BLaER1 treated with 17β-estradiol and CSF1 and Interleukin-3, amounts not matched to agents 10 nM and 100 nM (cell line): ENCODE data around the gene MYBPC3.

Experiments used
- H3K27ac ChIP-seq, 11 experiments: shearing (Covaris generic); formaldehyde crosslinking; 2 replicates each; pipeline ENCODE4 v1.8.1; 2022
- H3K27me3 ChIP-seq, 11 experiments: shearing (Covaris generic); formaldehyde crosslinking; 2 replicates each; pipeline ENCODE4 v1.8.1; 2022
- H3K36me3 ChIP-seq, 11 experiments: shearing (Covaris generic); formaldehyde crosslinking; 2 replicates each; pipeline ENCODE4 v1.8.1; 2022
- H3K4me1 ChIP-seq, 10 experiments: shearing (Covaris generic); formaldehyde crosslinking; 2 replicates each; pipeline ENCODE4 v1.8.1; 2022
- H3K4me2 ChIP-seq, 11 experiments: shearing (Covaris generic); formaldehyde crosslinking; 2 replicates each; pipeline ENCODE4 v1.8.1; 2022
- H3K4me3 ChIP-seq, 10 experiments: shearing (Covaris generic); formaldehyde crosslinking; 2 replicates each; pipeline ENCODE4 v1.8.1; 2022
- H3K9ac ChIP-seq, 11 experiments: shearing (Covaris generic); formaldehyde crosslinking; 2 replicates each; pipeline ENCODE4 v1.8.1; 2022
- H3K9me3 ChIP-seq, 11 experiments: shearing (Covaris generic); formaldehyde crosslinking; replicated peaks in 1 of 11; 2 replicates each; pipeline ENCODE4 v1.8.1; 2022
- H4K20me1 ChIP-seq, 11 experiments: shearing (Covaris generic); formaldehyde crosslinking; 2 replicates each; pipeline ENCODE4 v1.8.1; 2022
- Cebpa-rat ChIP-seq, 11 experiments: shearing (Covaris generic); IDR thresholded peaks; 2 replicates each; pipeline ENCODE4 v1.8.1; 2022

Gene MYBPC3

DNA sequence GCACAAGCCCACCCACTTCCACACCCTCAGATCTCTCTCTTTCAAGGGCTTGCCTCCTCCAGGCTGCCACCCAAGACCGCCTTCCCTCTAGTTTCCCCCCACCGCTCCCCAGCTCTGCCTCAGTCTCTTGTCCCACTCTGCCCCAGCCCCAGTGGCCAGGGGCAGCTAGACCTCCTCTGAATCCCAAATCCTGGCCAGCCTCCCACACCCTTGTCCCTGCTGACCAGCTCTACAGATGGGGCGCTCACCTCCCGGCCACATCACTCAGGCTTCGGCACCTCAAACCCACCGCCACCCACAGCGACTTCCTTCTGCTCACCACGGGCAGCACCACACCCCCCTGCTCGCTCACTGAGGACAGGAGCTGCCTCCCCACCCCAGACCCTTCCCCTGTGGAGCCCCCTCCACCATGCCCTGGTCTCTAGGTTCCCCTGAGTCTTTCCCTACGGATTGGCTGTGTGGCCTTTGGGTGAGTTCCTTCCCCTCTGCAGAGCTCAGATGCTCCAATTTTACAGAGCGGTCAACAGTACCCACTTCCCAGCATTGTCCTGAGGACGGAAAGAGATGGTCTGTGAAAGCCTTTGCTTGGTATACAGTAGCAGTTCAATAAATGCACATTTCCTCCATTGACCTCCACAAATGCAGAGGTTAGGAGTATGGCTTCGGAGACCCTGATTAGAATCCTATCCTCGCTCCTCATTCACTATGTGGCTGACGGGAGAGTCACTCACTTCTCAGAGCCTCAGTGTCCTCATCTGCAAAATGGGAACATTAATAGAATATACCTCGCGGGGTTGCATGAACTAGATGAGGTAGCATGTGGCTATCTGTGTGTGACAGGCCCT lies 37.3 kb upstream of the MYBPC3 start:
- Histone ChIP-seq H3K9ac (peak overlapping the region; percentile 45 to 100 (median 99); a peak in 20 of 22 replicates), H3K27ac (peak overlapping the region; percentile 98 to 100 (median 100)), H4K20me1 (no peaks in the 10 kb centered on the region), H3K27me3 (no peaks in the 10 kb centered on the region), H3K4me1 (peaks cover 49 to 94% (median 77%) of the 10 kb centered on the region in 10 experiments), H3K4me3 (peak overlapping the region in 1 of 10 experiments; percentile 22; a peak in 4 of 20 replicates), H3K4me2 (peak overlapping the region; percentile 23 to 97 (median 90); a peak in 20 of 22 replicates), H3K9me3 (no peaks in the 10 kb centered on the region), H3K36me3 (peaks cover 0 to 16% (median 0%) of the 10 kb centered on the region in 11 experiments; a peak in 5 of 22 replicates)
- TF ChIP-seq Cebpa-rat (IDR thresholded peaks at IDR 0.05) = no peak

DNA sequence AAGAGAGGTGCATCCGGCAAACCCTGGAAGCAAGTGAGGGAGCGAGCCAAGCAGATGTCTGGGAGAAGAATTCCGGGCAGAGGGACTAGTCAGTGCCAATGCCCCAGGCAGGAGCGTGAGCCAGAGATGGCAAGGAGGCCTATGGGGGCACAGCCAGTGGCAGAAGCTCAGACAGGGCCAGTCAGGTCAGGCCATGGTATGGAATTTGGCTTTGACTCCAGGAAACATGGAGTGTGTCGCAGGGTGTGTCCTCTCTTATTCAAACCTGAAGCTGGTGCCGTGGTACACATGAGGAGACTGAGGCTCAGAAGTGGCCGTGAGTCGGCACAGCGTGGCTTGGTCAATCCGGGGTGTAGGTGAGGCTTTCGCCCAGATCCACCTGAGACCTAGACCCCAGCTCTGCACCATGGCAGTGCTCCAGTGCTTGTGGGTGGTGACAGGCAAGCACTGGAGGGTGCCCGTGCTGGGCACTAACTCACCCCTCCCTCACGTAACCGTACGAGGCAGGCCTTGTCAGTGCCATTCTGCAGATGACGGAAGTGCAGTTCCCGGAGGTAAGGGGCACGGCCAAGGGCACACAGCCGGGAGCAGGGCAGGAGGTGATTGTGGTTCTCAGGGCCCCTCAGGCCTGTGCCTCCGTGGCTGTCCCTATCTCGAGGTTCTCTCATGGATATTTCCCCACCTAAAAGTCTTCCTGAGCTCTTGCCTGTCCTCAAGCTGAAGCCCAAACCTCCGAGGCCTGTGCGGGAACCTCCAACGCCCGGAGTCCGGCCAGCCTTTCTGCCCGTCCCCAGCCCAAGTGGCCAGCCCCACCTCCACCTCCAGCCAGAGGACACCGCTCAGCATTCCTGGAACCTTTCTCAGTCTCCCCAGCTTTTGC lies 36.4 kb upstream of the MYBPC3 start:
- no peaks in the 10 kb centered on the region for H4K20me1 ChIP-seq
- H3K4me1 ChIP-seq = peaks cover 40 to 95% (median 71%) of the 10 kb centered on the region in 10 experiments
- peak overlapping the region; percentile 45 to 100 (median 97); a peak in 19 of 22 replicates for H3K9ac ChIP-seq
- H3K9me3 ChIP-seq = no peaks in the 10 kb centered on the region
- H3K4me3 ChIP-seq = peak overlapping the region in 2 of 10 experiments; percentile 21 to 22; a peak in 4 of 20 replicates
- peak overlapping the region; percentile 98 to 100 (median 100) for H3K27ac ChIP-seq
- H3K4me2 ChIP-seq = peak overlapping the region; percentile 23 to 97 (median 90); a peak in 19 of 22 replicates
- no peaks in the 10 kb centered on the region for H3K27me3 ChIP-seq
- peaks cover 0 to 16% (median 0%) of the 10 kb centered on the region in 11 experiments; a peak in 5 of 22 replicates for H3K36me3 ChIP-seq
- TF ChIP-seq Cebpa-rat (IDR thresholded peaks at IDR 0.05) = no peak

DNA sequence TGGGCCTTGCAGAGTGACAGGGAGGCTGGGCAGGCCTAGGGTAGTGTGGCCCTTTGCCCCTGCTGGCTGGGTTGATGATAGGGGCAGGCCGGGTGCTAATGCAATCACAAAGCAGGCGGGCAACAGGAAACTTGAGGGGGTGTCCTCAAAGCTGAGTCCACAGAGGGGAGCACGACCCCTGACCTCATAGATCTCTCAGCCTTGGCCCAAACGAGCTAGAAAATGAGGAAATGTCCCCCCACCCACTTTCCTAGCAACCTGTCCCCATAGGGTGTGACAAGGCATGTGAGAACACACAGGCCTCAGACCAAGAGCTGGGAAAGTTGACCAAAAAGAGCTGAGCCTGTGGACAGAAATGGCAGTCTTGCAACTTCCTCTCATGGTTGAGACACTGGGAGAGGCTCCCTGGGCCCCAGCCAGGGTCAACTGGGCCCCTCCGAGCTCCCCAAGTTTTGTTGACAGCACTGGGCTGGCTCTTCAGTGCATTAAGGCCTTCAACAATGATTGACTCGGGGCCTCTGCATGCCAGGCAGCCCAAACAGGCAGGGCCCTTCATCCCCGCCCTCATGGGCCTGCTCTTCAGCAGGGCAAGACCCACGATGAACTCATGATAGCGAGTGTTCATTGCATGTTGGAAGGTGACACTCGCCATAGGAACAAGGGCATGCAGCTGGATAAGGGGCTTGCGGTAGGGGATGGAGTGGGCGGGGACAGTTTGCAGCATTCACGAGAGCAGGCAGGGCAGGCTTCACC lies 35.6 kb upstream of the MYBPC3 start:
- H3K4me1 ChIP-seq = peaks cover 39 to 96% (median 71%) of the 10 kb centered on the region in 10 experiments

DNA sequence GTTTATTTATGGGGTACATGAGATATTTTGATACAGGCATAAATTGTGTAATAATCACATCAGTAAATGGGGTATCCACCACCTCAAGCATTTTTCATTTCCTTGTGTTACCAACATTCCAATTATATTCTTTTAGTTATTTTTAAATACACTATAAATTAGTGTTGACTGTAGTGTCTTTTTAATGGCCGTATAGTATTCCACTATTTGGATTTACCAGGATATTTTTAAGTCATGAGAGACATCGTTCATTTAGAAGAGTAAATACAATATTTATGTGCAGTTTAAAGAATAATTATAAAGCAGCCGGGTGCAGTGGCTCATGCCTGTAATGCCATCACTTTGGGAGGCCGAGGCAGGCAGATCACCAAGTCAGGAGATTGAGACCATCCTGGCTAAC lies 32.0 kb upstream of the MYBPC3 start:
- no peaks in the 10 kb centered on the region for H4K20me1 ChIP-seq
- no peaks in the 10 kb centered on the region for H3K27me3 ChIP-seq
- H3K4me3 ChIP-seq = no peak overlapping the region
- peaks cover 0 to 41% (median 12%) of the 10 kb centered on the region in 11 experiments; a peak in 12 of 22 replicates for H3K36me3 ChIP-seq
- H3K9me3 ChIP-seq = no peaks in the 10 kb centered on the region
- H3K4me1 ChIP-seq = peaks cover 23 to 95% (median 52%) of the 10 kb centered on the region in 10 experiments
- peak overlapping the region in 1 of 11 experiments; percentile 25; a peak in 1 of 22 replicates for H3K4me2 ChIP-seq
- TF ChIP-seq Cebpa-rat (IDR thresholded peaks at IDR 0.05) = no peak
- H3K9ac ChIP-seq = no peak overlapping the region
- H3K27ac ChIP-seq = 0 out of 22 replicates have a peak overlapping the region, but pooled peaks of 1 of the 11 experiments have one; percentile 8

More for the DNA sequence above, 35.6 kb upstream of the MYBPC3 start:
- Histone ChIP-seq H3K9ac (peak overlapping the region; percentile 17 to 100 (median 59); a peak in 16 of 22 replicates), H3K4me3 (peak overlapping the region in 1 of 10 experiments; percentile 21; a peak in 1 of 20 replicates), H3K27me3 (no peaks in the 10 kb centered on the region), H3K4me2 (peak overlapping the region in 10 of 11 experiments; percentile 7 to 97 (median 92); a peak in 20 of 22 replicates), H4K20me1 (no peaks in the 10 kb centered on the region), H3K27ac (peak overlapping the region; percentile 98 to 100 (median 100); a peak in 21 of 22 replicates), H3K9me3 (no peaks in the 10 kb centered on the region), H3K36me3 (peaks cover 0 to 22% (median 0%) of the 10 kb centered on the region in 11 experiments; a peak in 7 of 22 replicates)
- 0 out of 22 replicates have a peak, but pooled peaks of 1 of the 11 experiments have one; percentile 34 for TF ChIP-seq Cebpa-rat (IDR thresholded peaks at IDR 0.05)

DNA sequence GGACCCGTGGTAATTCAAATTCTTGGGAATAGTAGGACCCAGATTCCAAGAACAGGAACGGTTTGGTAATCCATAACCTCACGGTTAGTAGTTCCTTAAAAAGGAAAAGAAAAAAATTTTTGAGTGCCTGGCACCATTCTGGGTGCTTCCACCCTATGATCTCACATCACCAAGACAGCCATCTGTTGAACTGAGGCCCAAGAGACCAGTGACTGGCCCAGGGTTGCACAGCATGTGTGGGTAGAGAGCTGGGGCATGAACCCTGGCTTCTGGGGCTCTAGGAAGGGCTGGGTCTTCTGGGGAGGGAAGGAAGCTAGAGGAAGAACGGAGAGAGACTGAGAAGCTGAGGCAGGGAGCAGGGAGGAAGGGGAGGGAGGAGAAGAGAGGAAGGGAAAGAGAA lies 30.6 kb upstream of the MYBPC3 start:
- H3K9ac ChIP-seq = peak overlapping the region; percentile 22 to 73 (median 57); a peak in 20 of 22 replicates
- H3K4me1 ChIP-seq = peaks cover 28 to 91% (median 48%) of the 10 kb centered on the region in 10 experiments
- H3K4me3 ChIP-seq = peak overlapping the region in 2 of 10 experiments; percentile 10 to 28; a peak in 2 of 20 replicates
- no peaks in the 10 kb centered on the region for H4K20me1 ChIP-seq
- peaks cover 0 to 29% (median 12%) of the 10 kb centered on the region in 11 experiments; a peak in 12 of 22 replicates for H3K36me3 ChIP-seq
- H3K27me3 ChIP-seq = no peaks in the 10 kb centered on the region
- H3K9me3 ChIP-seq = no peaks in the 10 kb centered on the region
- no peak for TF ChIP-seq Cebpa-rat (IDR thresholded peaks at IDR 0.05)
- H3K27ac ChIP-seq = peak overlapping the region; percentile 58 to 76 (median 64)
- peak overlapping the region; percentile 61 to 89 (median 78) for H3K4me2 ChIP-seq

- Histone ChIP-seq H3K27ac (peak overlapping the region in 8 of 11 experiments; percentile 11 to 48 (median 34); a peak in 9 of 22 replicates), H3K27me3 (no peaks in the 10 kb centered on the region), H3K9ac (no peak overlapping the region), H3K4me3 (no peak overlapping the region), H3K9me3 (no peaks in the 10 kb centered on the region), H3K36me3 (peaks cover 7 to 56% (median 31%) of the 10 kb centered on the region in 11 experiments), H3K4me1 (peaks cover 47 to 70% (median 50%) of the 10 kb centered on the region in 10 experiments), H4K20me1 (peaks cover 13 to 20% (median 14%) of the 10 kb centered on the region in 11 experiments; a peak in 19 of 22 replicates), H3K4me2 (peak overlapping the region in 3 of 11 experiments; percentile 39 to 98 (median 58); a peak in 3 of 22 replicates)
- TF ChIP-seq Cebpa-rat (IDR thresholded peaks at IDR 0.05) = no peak
Measured at GRCh38 chr11:47380078-47380477, 27.6 kb upstream of the MYBPC3 start.

GRCh38 chr11:47379317-47379716 lies 26.8 kb upstream of the MYBPC3 start:
- peaks cover 54 to 73% (median 58%) of the 10 kb centered on the region in 10 experiments for H3K4me1 ChIP-seq
- peak overlapping the region; percentile 94 to 100 (median 99) for H3K27ac ChIP-seq
- H3K27me3 ChIP-seq = no peaks in the 10 kb centered on the region
- no peaks in the 10 kb centered on the region for H3K9me3 ChIP-seq
- peaks cover 20 to 27% (median 22%) of the 10 kb centered on the region in 11 experiments; a peak in 19 of 22 replicates for H4K20me1 ChIP-seq
- H3K36me3 ChIP-seq = peaks cover 15 to 64% (median 39%) of the 10 kb centered on the region in 11 experiments
- TF ChIP-seq Cebpa-rat (IDR thresholded peaks at IDR 0.05) = no peak
- peak overlapping the region; percentile 90 to 100 (median 98) for H3K4me2 ChIP-seq
- peak overlapping the region in 9 of 10 experiments; percentile 76 to 99 (median 91); a peak in 15 of 20 replicates for H3K4me3 ChIP-seq
- H3K9ac ChIP-seq = peak overlapping the region; percentile 95 to 100 (median 99); a peak in 21 of 22 replicates
